Frontal cortex (tissue), 4 donors: ENCODE data around the gene ADARB2. TPM values are rescaled to one million over a fixed set of nuclear protein-coding genes. Genes with fewer than 3 reads are reported as not detected.

Experiments used
- DNase-seq, 2 donors: peaks; one replicate each; pipeline ENCODE4 v3.0.0; 2012; ENCODE audit warnings: low spot score in 2 of 2
- FAIRE-seq: peaks from 2 replicates; lab custom pipeline; 2012; peaks lifted over from hg19 to GRCh38; lab: Jason Lieb, UNC
- total RNA-seq: library from RNA; depleted of rRNA; stranded (reverse); fragments of >200 nt; gene quantifications from one replicate; pipeline ENCODE4 v1.2.3, GENCODE V29; 2014
- donor health status: control.
- donor health status: control.
- donor health status: control.

ADARB2 gene
- total RNA-seq, 1 donor from 2014 or later, result 3.3 TPM

GRCh38 chr10:1605121-1605520 lies 132.2 kb downstream of the ADARB2 start:
- FAIRE-seq, result no peak

GRCh38 chr10:1604246-1604645 lies 133.1 kb downstream of the ADARB2 start:
- FAIRE-seq, result no peak

More at GRCh38 chr10:1605121-1605520, 132.2 kb downstream of the ADARB2 start:
- no peak for DNase-seq

GRCh38 chr10:1603181-1603580 lies 134.1 kb downstream of the ADARB2 start:
- FAIRE-seq (no peak), DNase-seq (no peak)

More at GRCh38 chr10:1604246-1604645, 133.1 kb downstream of the ADARB2 start:
- no peak for DNase-seq

- no peak for FAIRE-seq
- DNase-seq, result no peak
These were observed 135.3 kb downstream of the ADARB2 start for GRCh38 chr10:1602037-1602484.

GRCh38 chr10:1601406-1601805 lies 135.9 kb downstream of the ADARB2 start:
- FAIRE-seq (no peak), DNase-seq (no peak)

GRCh38 chr10:1600861-1601260 lies 136.5 kb downstream of the ADARB2 start:
- FAIRE-seq, result no peak
- no peak for DNase-seq

GRCh38 chr10:1598393-1599153 lies 138.8 kb downstream of the ADARB2 start:
- DNase-seq (no peak), FAIRE-seq (no peak)

GRCh38 chr10:1597370-1598146 lies 139.8 kb downstream of the ADARB2 start:
- FAIRE-seq (no peak), DNase-seq (no peak)

GRCh38 chr10:1596482-1597099 lies 140.7 kb downstream of the ADARB2 start:
- no peak for DNase-seq

GRCh38 chr10:1595726-1596125 lies 141.6 kb downstream of the ADARB2 start:
- no peak for FAIRE-seq
- DNase-seq, result no peak

More at GRCh38 chr10:1596482-1597099, 140.7 kb downstream of the ADARB2 start:
- no peak for FAIRE-seq

- FAIRE-seq (no peak), DNase-seq (no peak)
These were observed 142.1 kb downstream of the ADARB2 start for GRCh38 chr10:1595242-1595600.

- FAIRE-seq, result no peak
- no peak for DNase-seq
These were observed 142.7 kb downstream of the ADARB2 start for GRCh38 chr10:1594372-1595241.

GRCh38 chr10:1591742-1592141 lies 145.6 kb downstream of the ADARB2 start:
- FAIRE-seq (no peak), DNase-seq (no peak)

GRCh38 chr10:1591045-1591444 lies 146.3 kb downstream of the ADARB2 start:
- DNase-seq (no peak), FAIRE-seq (no peak)

- FAIRE-seq, result no peak
These were observed 148.1 kb downstream of the ADARB2 start for GRCh38 chr10:1589257-1589656.

GRCh38 chr10:1582739-1583138 lies 154.6 kb downstream of the ADARB2 start:
- DNase-seq (no peak), FAIRE-seq (no peak)

More at GRCh38 chr10:1589257-1589656, 148.1 kb downstream of the ADARB2 start:
- no peak for DNase-seq

GRCh38 chr10:1581189-1581588 lies 156.1 kb downstream of the ADARB2 start:
- FAIRE-seq, result no peak
- no peak for DNase-seq

GRCh38 chr10:1579671-1580070 lies 157.7 kb downstream of the ADARB2 start:
- FAIRE-seq (no peak), DNase-seq (no peak)

GRCh38 chr10:1579141-1579491 lies 158.2 kb downstream of the ADARB2 start:
- DNase-seq, result no peak
- no peak for FAIRE-seq
